Measurements from ENCODE around the gene PRKCQ.

Gene PRKCQ

DNA sequence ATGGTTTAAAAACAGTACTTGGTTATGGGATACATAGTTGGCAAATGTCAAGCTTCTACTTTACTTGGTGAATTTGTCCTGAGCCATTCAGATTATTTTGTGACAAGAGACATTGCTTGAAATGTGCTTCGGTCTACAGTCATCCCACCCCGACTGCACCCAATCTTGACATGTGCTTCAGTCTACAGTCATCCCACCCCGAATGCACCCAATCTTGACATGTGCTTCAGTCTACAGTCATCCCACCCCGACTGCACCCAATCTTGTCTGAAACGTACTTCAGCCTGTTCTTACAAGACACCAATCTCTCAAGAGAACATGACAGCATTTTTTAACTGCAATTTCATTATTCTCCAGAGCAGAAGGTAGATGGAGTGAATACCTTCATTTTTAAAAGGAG lies 47.8 kb downstream of the PRKCQ start:
- no peaks in the 10 kb centered on the region for H3K36me3 ChIP-seq (replicated peaks; ENCODE audit: insufficient read depth, low read length)
- TF ChIP-seq, protein P1, sequence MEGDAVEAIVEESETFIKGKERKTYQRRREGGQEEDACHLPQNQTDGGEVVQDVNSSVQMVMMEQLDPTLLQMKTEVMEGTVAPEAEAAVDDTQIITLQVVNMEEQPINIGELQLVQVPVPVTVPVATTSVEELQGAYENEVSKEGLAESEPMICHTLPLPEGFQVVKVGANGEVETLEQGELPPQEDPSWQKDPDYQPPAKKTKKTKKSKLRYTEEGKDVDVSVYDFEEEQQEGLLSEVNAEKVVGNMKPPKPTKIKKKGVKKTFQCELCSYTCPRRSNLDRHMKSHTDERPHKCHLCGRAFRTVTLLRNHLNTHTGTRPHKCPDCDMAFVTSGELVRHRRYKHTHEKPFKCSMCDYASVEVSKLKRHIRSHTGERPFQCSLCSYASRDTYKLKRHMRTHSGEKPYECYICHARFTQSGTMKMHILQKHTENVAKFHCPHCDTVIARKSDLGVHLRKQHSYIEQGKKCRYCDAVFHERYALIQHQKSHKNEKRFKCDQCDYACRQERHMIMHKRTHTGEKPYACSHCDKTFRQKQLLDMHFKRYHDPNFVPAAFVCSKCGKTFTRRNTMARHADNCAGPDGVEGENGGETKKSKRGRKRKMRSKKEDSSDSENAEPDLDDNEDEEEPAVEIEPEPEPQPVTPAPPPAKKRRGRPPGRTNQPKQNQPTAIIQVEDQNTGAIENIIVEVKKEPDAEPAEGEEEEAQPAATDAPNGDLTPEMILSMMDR (IDR thresholded peaks at IDR 0.05; ENCODE audit: low read length) = no peak
- TF ChIP-seq EZH2 (optimal IDR thresholded peaks at IDR 0.05; ENCODE audit: low read depth, low read length) = no peak
- H3K27me3 ChIP-seq (replicated peaks; ENCODE audit: insufficient read depth, low read length) = no peaks in the 10 kb centered on the region
- no peak overlapping the region for H3K9ac ChIP-seq (ENCODE audit: low read length)
- no peaks in the 10 kb centered on the region for H3F3A ChIP-seq (ENCODE audit: insufficient read depth, low read length)
- no peak overlapping the region for H3K4me2 ChIP-seq (ENCODE audit: low read depth, low read length)
- no peak overlapping the region for H3K4me3 ChIP-seq (ENCODE audit: low read length)
- H3K79me2 ChIP-seq (ENCODE audit: low read length) = no peaks in the 10 kb centered on the region
- H3K9me2 ChIP-seq (replicated peaks; ENCODE audit: insufficient read depth, low read length) = no peaks in the 10 kb centered on the region
- H3K27ac ChIP-seq (ENCODE audit: low read length) = no peak overlapping the region
- no peaks in the 10 kb centered on the region for H3K9me3 ChIP-seq (replicated peaks; ENCODE audit: insufficient read depth, low read length)
- no peaks in the 10 kb centered on the region for H4K20me1 ChIP-seq (ENCODE audit: insufficient read depth, low read length)
- H2AFZ ChIP-seq (ENCODE audit: low read length) = no peak overlapping the region
- H3K4me1 ChIP-seq (ENCODE audit: low read length) = no peaks in the 10 kb centered on the region
- DNase-seq = no peak

DNA sequence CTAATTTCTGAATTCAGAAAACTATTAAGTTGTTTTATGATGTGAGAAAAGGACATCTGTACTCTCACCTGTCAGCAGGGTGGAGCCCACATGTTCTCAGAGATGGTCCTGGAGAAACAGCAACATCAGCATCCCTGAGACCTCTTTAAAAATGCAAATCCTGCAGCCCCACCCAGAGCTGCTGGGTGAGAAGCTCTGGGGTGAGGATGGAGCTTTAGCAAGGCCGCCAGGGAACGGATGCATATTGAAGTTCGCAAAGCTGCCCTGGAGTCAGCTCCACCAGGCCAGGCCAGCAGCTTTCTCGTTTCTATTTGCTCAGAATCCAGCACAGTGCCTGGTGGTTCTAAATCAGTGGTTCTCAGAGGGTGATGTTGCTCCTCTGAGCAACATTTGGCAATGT lies 49.1 kb downstream of the PRKCQ start:
- Histone ChIP-seq H3K9me2 (replicated peaks; ENCODE audit: insufficient read depth, low read length) (no peaks in the 10 kb centered on the region), H3F3A (ENCODE audit: insufficient read depth, low read length) (no peaks in the 10 kb centered on the region), H3K4me1 (ENCODE audit: low read length) (no peaks in the 10 kb centered on the region), H3K27ac (ENCODE audit: low read length) (no peak overlapping the region), H3K9me3 (replicated peaks; ENCODE audit: insufficient read depth, low read length) (no peaks in the 10 kb centered on the region), H3K36me3 (replicated peaks; ENCODE audit: insufficient read depth, low read length) (no peaks in the 10 kb centered on the region), H3K4me2 (ENCODE audit: low read depth, low read length) (no peak overlapping the region), H4K20me1 (ENCODE audit: insufficient read depth, low read length) (no peaks in the 10 kb centered on the region), H3K27me3 (replicated peaks; ENCODE audit: insufficient read depth, low read length) (no peaks in the 10 kb centered on the region), H2AFZ (ENCODE audit: low read length) (no peak overlapping the region), H3K79me2 (ENCODE audit: low read length) (no peaks in the 10 kb centered on the region), H3K9ac (ENCODE audit: low read length) (no peak overlapping the region), H3K4me3 (ENCODE audit: low read length) (no peak overlapping the region)
- no peak for DNase-seq
- no peak for TF ChIP-seq EZH2 (optimal IDR thresholded peaks at IDR 0.05; ENCODE audit: low read depth, low read length)
- TF ChIP-seq EZH2phosphoT487 (IDR thresholded peaks at IDR 0.05; ENCODE audit: low read length) = no peak
- TF ChIP-seq, protein P1 (IDR thresholded peaks at IDR 0.05; ENCODE audit: low read length) = no peak

DNA sequence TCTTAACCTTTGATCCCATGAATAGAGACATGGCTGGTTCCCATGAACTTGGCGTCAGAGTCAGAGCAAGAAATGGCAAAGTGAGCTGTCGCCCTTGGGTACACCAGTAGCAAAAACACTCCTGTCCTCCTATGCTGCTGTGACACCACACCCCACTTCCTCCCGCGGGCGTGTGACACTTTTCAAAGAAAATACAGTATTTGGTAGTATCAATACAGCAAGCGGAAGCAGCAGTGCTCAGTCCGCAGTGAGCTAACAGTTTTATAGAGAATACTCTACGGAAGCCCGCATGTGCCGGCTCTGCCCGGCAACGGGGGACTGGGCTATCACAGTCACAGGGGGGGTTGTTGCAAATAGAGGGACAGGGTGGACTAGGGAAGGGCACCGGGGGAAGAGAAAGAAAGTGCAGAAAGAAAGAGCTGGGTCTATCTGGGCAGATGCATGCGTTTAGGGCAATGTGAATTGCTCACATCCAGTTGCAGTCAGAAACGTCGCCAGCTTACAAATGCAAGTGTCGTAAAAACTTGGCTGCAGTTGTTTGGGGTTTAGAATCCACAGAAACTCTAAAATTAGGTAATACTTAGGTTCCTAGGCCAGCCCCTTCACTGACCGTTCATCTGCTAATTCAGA lies 49.8 kb downstream of the PRKCQ start:
- H4K20me1 ChIP-seq (ENCODE audit: insufficient read depth, low read length) = no peaks in the 10 kb centered on the region
- H3K9ac ChIP-seq (ENCODE audit: low read length) = no peak overlapping the region
- H3K36me3 ChIP-seq (replicated peaks; ENCODE audit: insufficient read depth, low read length) = no peaks in the 10 kb centered on the region
- H3K4me3 ChIP-seq (ENCODE audit: low read length) = no peak overlapping the region
- no peaks in the 10 kb centered on the region for H3F3A ChIP-seq (ENCODE audit: insufficient read depth, low read length)
- no peak for DNase-seq
- H3K27me3 ChIP-seq (replicated peaks; ENCODE audit: insufficient read depth, low read length) = no peaks in the 10 kb centered on the region
- TF ChIP-seq EZH2 (optimal IDR thresholded peaks at IDR 0.05; ENCODE audit: low read depth, low read length) (no peak), EZH2phosphoT487 (IDR thresholded peaks at IDR 0.05; ENCODE audit: low read length) (no peak)
- TF ChIP-seq, protein P1 (IDR thresholded peaks at IDR 0.05; ENCODE audit: low read length) = no peak
- H3K9me3 ChIP-seq (replicated peaks; ENCODE audit: insufficient read depth, low read length) = no peaks in the 10 kb centered on the region
- no peak overlapping the region for H3K4me2 ChIP-seq (ENCODE audit: low read depth, low read length)
- H3K27ac ChIP-seq (ENCODE audit: low read length) = no peak overlapping the region
- no peaks in the 10 kb centered on the region for H3K9me2 ChIP-seq (replicated peaks; ENCODE audit: insufficient read depth, low read length)
- H3K79me2 ChIP-seq (ENCODE audit: low read length) = no peaks in the 10 kb centered on the region
- H3K4me1 ChIP-seq (ENCODE audit: low read length) = no peaks in the 10 kb centered on the region
- no peak overlapping the region for H2AFZ ChIP-seq (ENCODE audit: low read length)

Measured in MM.1S (cell line).